Left lobe of liver (tissue), 2 donors: Measurements from ENCODE around the gene NPIPA3. TPM values are rescaled to one million over a fixed set of nuclear protein-coding genes. Genes with fewer than 3 reads are reported as not detected.
A peak's percentile ranks its signal among the peaks of the same experiment; 100 is the strongest.
"Not testable (repeated sequence)": the region's sequence is repeated elsewhere in the genome, so short reads cannot be mapped to it uniquely, and the experiment has no call there.

ENCODE experiments used
- ATAC-seq: fragments of 200-7000 bp; cut with Tn5 transposase; one replicate; pipeline ENCODE4 v1.9.1; 2020; ENCODE audit warnings: mild to moderate bottlenecking, moderate library complexity
- DNase-seq: peaks from one replicate; pipeline ENCODE4 v3.0.0-alpha.2; 2020; ENCODE audit warnings: low spot score
- total RNA-seq: library from RNA; stranded (reverse); gene quantifications from one replicate; pipeline ENCODE4 v1.2.1, GENCODE V29; 2021
- donor health status: DM: no; HTN: no; CAD: no; lungs with moderate emphysema.
- donor health status: DM: no; HTN: yes; CAD: no.

The NPIPA3 gene
- total RNA-seq, 1 donor from 2014 or later, result 0.88 TPM

- not testable (repeated sequence) for ATAC-seq
Observed at GRCh38 chr16:14741794-14742193, 38.6 kb downstream of the NPIPA3 start.

GRCh38 chr16:14742273-14743128 is 39.3 kb downstream of the NPIPA3 start, which contains the start of gene NPIPA2:
NPIPA2 (plus strand) TSS chr16:14742533; CDS start chr16:14748066, 5,533 bp downstream.
- DNase-seq, result not testable (repeated sequence)
- ATAC-seq, result peak; percentile 99

More at GRCh38 chr16:14741794-14742193, 38.6 kb downstream of the NPIPA3 start:
- DNase-seq, result not testable (repeated sequence)

- DNase-seq, result not testable (repeated sequence)
Observed at GRCh38 chr16:14773654-14774053, 70.4 kb downstream of the NPIPA3 start.

DNA sequence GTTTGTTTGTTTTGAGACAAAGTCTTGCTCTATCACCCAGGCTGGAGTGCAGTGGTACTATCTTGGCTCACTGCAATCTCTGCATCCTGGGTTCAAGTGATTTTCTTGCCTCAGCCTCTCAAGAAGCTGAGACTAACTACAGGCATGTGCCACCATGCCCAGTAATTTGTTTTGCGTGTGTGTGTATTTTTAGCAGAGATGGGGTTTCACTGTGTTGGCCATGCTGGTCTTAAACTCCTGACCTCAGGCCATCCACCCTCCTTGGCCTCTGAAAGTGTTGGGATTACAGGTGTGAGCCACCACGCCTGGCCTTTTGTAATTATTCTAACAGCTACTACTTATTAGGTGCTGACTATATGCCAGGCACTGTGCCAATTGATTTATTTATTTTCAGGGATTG is 72.4 kb downstream of the NPIPA3 start:
- DNase-seq, ATAC-seq: not testable (repeated sequence)

More at GRCh38 chr16:14773654-14774053, 70.4 kb downstream of the NPIPA3 start:
- not testable (repeated sequence) for ATAC-seq

Other genes starting within 250 kb of the NPIPA3 start
- 14.5 TPM for gene PARN, start 73.2 kb upstream of the NPIPA3 start, total RNA-seq
- gene BFAR, start 70.5 kb upstream of the NPIPA3 start, total RNA-seq, result 17.5 TPM
- gene PLA2G10, start 9.1 kb upstream of the NPIPA3 start, total RNA-seq, result not detected
- 0.45 TPM for gene NPIPA2, start 39.1 kb downstream of the NPIPA3 start, total RNA-seq
- gene NOMO1, start 130.3 kb downstream of the NPIPA3 start, total RNA-seq, result 37.8 TPM
- gene NPIPA1, start 234.0 kb downstream of the NPIPA3 start, total RNA-seq, result 37.1 TPM